Stimulated activated CD8-positive, alpha-beta memory T cell treated with anti-CD3 and anti-CD28 coated beads, Interleukin-15, amount 100 ng/mL, for 4 hours (primary cell): ENCODE measurements around the gene LRRC25.
A peak's percentile ranks its signal among the peaks of the same experiment; 100 is the strongest.
"Not testable (repeated sequence)": the region's sequence is repeated elsewhere in the genome, so short reads cannot be mapped to it uniquely, and the experiment has no call there.

Source experiments
- DNase-seq, 2 donors: peaks; one replicate each; pipeline ENCODE4 v3.0.0-alpha.2; 2020; ENCODE audit warnings: low read depth in 2 of 2

LRRC25 gene

GRCh38 chr19:18405754-18406153, 8.3 kb upstream of the LRRC25 start:
- not testable (repeated sequence) for DNase-seq

DNA sequence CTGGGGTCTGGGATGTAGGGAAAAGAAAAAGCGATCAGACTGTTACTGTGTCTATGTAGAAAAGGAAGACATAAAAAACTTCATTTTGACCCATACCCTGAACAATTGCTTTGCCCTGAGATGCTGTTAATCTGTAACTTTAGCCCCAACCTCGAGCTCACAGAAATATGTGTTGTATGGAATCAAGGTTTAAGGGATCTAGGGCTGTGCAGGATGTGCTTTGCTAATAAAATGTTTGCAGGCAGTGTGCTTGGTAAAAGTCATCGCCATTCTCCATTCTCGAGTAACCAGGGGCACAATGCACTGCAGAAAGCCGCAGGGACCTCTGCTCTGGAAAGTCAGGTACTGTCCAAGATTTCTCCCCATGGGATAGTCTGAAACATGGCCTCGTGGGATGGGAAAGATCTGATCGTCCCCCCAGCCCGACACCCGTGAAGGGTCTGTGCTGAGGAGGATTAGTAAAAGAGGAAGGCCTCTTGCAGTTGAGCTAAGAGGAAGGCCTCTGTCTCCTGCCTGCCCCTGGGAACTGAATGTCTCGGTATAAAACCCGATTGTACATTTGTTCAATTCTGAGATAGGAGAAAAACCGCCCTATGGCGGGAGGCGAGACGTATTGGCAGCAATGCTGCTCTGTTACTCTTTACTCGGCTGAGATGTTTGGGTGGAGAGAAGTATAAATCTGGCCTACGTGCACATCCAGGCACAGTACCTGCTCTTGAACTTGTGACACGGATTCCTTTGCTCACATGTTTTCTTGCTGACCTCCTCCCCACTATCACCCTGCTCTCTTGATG, 5.2 kb upstream of the LRRC25 start:
- DNase-seq: not testable (repeated sequence)

- no peak for DNase-seq
These were observed 4.2 kb upstream of the LRRC25 start for GRCh38 chr19:18401580-18402112.

DNA sequence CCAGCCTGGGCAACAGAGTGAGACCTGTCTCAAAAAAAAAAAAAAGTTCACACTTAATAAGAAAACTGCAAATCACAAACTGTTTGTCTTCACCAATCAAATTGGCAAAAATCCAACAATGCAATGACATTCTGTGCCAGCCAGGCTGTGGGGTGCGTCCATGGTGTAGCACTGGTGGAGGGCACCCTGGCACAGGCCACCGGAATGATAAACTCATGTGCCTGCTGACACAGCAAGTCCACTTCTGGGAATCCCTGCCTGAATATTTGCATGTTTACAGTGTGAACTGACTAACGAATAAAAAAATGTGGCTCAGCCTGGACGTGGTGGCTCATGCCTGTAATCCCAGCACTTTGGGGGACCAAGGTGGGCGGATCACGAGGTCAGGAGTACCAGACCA, 1.6 kb upstream of the LRRC25 start:
- no peak for DNase-seq

DNA sequence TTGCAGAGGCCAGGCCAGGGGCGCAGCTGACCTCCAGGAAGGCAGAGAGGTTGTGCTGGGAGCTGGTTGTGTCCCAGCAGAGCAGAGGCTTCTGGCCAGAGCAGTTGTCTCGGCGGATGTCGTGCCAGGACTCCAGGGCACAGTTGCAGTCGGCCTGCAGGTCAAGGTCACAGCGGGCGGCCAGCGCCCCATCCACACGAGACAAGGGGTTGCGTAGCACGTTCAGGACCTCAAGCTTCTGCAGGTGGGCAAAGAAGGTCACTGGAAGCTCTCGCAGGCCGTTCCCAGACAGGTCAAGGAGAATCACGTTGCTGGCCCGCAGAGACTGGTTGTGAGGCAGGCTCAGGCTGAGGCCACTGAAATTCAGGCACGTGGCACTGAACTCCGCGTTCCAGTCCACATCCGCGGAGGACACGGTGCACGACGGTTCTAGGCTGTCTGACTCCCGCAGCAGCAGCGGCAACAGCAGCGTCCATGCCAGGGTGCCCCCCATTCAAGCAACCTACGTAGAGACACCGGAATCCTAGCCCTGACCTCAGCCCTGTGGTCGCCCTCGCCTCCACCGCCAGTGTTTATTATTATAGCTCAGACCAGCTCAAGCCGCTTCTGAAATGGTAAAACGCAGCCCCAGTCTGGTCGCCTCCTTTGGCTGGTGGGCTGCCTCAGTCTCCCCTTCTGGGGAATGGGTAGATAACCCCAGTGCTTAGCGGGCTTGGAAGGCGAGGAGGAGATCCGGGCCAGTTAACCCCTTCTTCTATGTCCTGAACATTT, 766 bp downstream of the LRRC25 start:
- DNase-seq: no peak

- no peak for DNase-seq
These were observed 3.6 kb downstream of the LRRC25 start for GRCh38 chr19:18393836-18394235.

DNA sequence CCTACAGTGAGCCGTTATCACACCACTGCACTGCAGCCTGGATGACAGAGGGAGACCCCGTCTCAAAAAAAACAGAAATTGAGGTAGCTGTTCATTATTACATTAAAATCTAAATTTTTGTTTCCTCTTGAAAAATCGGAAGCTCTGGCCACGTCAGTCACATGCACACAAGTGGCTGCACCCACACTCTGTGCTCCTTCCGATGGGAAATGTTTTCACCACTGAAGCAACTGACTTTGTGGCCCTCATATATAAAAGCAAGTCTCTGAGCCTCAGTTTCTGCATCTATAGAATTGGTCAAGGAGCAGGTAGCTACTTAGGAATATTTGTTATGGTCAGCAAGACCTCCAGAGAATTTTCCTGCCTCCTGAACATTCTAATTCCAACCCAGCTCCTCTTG, 4.5 kb downstream of the LRRC25 start:
- DNase-seq: no peak

- no peak for DNase-seq
These were observed 5.0 kb downstream of the LRRC25 start for GRCh38 chr19:18392417-18392816.

GRCh38 chr19:18391509-18392075, 5.8 kb downstream of the LRRC25 start:
- no peak for DNase-seq

DNA sequence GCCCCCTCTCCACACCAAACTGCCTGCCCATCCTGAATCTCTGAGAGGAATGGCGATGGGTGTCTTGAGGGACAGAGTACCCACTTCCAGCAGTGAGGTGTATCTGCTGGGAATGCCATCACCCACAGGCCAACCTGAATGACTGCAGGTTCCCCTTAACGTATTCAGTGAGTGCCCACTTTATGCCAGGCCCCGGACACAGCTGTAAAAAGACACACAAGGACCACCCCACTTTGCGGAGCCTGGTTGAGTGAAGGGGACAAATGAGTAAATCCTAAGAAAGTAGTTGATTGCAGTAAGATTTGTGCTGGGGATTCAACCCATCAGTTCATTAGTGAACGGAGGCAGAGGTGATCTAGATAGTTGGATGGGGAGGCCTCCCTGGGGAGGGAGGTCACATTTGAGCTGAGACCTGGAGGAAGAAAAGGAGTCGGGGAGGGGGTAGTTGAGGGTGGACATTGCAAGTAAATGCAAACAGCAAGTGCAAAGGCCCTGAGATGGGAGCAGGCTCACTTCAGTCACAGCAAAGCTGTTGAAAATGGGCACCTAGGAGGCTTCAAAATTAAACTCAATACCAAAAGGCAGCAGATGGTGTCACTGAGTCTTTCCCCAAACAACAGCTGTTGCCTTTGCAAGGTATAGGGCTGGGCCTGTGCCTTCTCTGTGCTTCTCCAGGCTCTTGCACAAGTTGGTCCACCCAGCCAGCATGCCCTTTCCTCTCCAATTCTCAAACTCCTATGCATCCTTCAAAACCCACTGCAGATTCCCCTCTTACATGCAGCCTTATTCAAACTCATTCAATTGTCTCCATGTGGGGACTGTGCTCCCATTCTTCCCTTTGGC, 7.1 kb downstream of the LRRC25 start:
- no peak for DNase-seq

- DNase-seq: no peak
These were observed 7.7 kb downstream of the LRRC25 start for GRCh38 chr19:18389726-18390064.

DNA sequence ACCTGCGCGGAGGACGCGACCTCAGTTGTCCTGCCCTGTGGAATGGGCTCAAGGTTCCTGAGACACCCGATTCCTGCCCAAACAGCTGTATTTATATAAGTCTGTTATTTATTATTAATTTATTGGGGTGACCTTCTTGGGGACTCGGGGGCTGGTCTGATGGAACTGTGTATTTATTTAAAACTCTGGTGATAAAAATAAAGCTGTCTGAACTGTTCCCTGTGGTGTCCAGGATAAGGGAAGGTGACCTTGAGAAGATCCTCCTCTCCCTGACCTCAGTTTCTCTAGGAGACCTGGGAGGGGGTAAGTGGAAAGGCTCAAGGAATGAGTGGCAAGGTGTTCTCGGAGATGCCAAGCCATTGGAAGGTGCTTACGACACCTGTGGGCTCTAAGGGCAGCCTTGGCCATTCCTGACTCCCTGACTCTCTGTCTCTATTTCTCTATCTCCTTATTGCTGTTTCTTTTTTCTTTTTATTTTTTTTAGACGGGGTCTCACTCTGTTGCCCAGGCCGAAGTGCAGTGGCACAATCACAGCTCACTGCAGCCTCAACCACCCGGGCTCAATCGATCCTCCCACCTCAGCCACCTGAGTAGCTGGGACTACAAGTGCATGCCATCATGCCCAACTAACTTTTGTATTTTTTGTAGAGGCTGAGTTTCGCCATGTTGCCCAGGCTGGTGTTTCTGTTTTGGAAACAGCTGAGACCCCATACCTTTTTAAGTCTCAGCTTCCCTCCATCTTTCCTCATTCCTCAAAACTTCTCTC, 8.3 kb downstream of the LRRC25 start:
- DNase-seq: no peak

DNA sequence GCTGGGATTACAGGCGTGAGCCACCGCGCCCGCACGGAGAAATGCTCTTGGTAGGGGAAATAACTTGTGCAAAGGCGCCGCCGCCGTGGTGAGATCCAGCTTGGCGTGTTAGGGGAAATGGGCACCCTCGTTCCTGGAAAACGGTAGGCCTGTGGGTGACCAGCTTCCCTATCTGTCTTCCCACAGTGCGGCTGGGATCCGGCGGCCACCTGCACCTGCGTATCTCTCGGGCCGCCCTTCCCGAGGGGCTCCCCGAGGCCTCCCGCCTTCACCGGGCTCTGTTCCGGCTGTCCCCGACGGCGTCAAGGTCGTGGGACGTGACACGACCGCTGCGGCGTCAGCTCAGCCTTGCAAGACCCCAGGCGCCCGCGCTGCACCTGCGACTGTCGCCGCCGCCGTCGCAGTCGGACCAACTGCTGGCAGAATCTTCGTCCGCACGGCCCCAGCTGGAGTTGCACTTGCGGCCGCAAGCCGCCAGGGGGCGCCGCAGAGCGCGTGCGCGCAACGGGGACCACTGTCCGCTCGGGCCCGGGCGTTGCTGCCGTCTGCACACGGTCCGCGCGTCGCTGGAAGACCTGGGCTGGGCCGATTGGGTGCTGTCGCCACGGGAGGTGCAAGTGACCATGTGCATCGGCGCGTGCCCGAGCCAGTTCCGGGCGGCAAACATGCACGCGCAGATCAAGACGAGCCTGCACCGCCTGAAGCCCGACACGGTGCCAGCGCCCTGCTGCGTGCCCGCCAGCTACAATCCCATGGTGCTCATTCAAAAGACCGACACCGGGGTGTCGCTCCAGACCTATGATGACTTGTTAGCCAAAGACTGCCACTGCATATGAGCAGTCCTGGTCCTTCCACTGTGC, 9.1 kb downstream of the LRRC25 start:
- peak; percentile 43 to 59 for DNase-seq

GRCh38 chr19:18386543-18387271, 10.7 kb downstream of the LRRC25 start:
- no peak for DNase-seq

DNA sequence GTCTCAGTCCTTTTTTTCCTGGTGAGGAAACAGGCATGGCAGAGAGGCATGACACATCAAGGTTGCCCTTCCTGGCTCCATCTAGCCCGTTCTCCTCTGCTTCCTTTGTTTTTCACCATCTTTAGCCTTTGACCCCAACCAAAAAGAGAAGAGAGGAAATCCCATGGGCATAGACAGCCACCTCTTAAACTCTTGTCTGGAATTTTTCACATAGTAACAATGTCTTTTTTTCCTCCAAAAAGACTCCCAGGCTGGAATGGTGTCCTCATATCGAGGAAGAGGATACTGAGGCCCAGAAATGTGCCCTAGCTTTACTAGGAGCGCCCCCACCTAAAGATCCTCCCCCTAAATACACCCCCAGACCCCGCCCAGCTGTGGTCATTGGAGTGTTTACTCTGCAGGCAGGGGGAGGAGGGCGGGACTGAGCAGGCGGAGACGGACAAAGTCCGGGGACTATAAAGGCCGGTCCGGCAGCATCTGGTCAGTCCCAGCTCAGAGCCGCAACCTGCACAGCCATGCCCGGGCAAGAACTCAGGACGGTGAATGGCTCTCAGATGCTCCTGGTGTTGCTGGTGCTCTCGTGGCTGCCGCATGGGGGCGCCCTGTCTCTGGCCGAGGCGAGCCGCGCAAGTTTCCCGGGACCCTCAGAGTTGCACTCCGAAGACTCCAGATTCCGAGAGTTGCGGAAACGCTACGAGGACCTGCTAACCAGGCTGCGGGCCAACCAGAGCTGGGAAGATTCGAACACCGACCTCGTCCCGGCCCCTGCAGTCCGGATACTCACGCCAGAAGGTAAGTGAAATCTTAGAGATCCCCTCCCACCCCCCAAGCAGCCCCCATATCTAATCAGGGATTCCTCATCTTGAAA, 11.5 kb downstream of the LRRC25 start, which contains the start of gene GDF15:
TSS of gene GDF15 (plus strand) at position 484 of the 868 bp plus-strand sequence. CDS start at position 516, 32 bp downstream.
- no peak for DNase-seq

DNA sequence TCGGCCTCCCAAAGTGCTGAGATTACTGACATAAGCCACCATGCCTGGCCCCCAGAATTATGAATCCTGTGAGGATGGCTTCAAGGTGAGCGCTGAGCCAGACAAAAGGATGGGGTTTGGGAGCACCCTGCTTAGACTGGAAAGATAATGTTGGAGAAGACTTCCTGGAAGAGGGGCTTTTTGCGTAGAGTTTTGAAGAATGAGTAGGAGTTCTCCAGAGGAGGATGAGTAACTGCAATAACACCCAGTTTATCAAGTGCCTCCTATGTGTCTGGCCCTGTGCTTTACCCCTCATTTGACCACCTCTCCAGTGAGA, 12.1 kb downstream of the LRRC25 start:
- DNase-seq: no peak

- no peak for DNase-seq
These were observed 12.6 kb downstream of the LRRC25 start for GRCh38 chr19:18384775-18385174.

GRCh38 chr19:18383622-18384021, 13.8 kb downstream of the LRRC25 start:
- DNase-seq: not testable (repeated sequence)
